RWPE2 (cell line): ENCODE data around the gene RHOT1.
"Not testable (repeated sequence)": the region's sequence is repeated elsewhere in the genome, so short reads cannot be mapped to it uniquely, and the experiment has no call there.

Experiments used
- ATAC-seq: fragments of 200-7000 bp; cut with Tn5 transposase; 3 replicates; pipeline ENCODE4 v1.9.1; 2021; ENCODE audit warnings: low read depth
- DNase-seq: peaks from one replicate; pipeline ENCODE4 v3.0.0-alpha.2; 2020; ENCODE audit warnings: low spot score
- H3K27ac ChIP-seq: fragments of 450-650 bp; 2 replicates; pipeline ENCODE4 v1.5.1; 2017; ENCODE audit warnings: mild to moderate bottlenecking; ENCODE audit not compliant: poor library complexity, severe bottlenecking
- H3K27me3 ChIP-seq: fragments of 250-450 bp; sonication (Bioruptor Pico); 2 replicates; pipeline ENCODE4 v1.5.1; 2021; ENCODE audit warnings: mild to moderate bottlenecking, moderate library complexity; ENCODE audit not compliant: insufficient read depth, poor library complexity, severe bottlenecking
- H3K36me3 ChIP-seq: fragments of 250-450 bp; sonication (Bioruptor Pico); 2 replicates; pipeline ENCODE4 v1.5.1; 2020; ENCODE audit warnings: low read depth, mild to moderate bottlenecking, moderate library complexity
- H3K4me1 ChIP-seq: fragments of 250-450 bp; sonication (Bioruptor Pico); 2 replicates; pipeline ENCODE4 v1.5.1; 2021; ENCODE audit warnings: mild to moderate bottlenecking, moderate library complexity; ENCODE audit not compliant: insufficient read depth, poor library complexity, severe bottlenecking
- H3K4me3 ChIP-seq: fragments of 250-450 bp; sonication (Bioruptor Pico); 2 replicates; pipeline ENCODE4 v1.5.1; 2021; ENCODE audit warnings: mild to moderate bottlenecking, moderate library complexity; ENCODE audit not compliant: severe bottlenecking
- H3K9me3 ChIP-seq: fragments of 250-450 bp; sonication (Bioruptor Pico); 2 replicates; pipeline ENCODE4 v1.5.1; 2021; ENCODE audit warnings: mild to moderate bottlenecking, moderate library complexity; ENCODE audit not compliant: severe bottlenecking
- CTCF ChIP-seq: fragments of 450-650 bp; IDR thresholded peaks from one replicate; pipeline ENCODE4 v1.5.1; 2017; ENCODE audit warnings: mild to moderate bottlenecking, moderate library complexity; ENCODE audit not compliant: poor library complexity, severe bottlenecking

Gene RHOT1

GRCh38 chr17:32142038-32142856 is at the start of gene RHOT1:
TSS of gene RHOT1 (plus strand) at chr17:32142502. CDS start at chr17:32142693, 191 bp downstream.
- Histone ChIP-seq H3K27me3 (no peaks in the 10 kb centered on the region), H3K36me3 (peaks cover 5% of the 10 kb centered on the region; the same call in 1 of the 2 replicates), H3K4me3 (peak within 1 kb of the TSS; percentile 79), H3K4me1 (peaks cover 9% of the 10 kb centered on the region), H3K27ac (peak within 1 kb of the TSS; percentile 78), H3K9me3 (no peaks in the 10 kb centered on the region)
- DNase-seq (peak; percentile 76), ATAC-seq (peak; percentile 76)
- peak; percentile 80 for TF ChIP-seq CTCF

GRCh38 chr17:32099686-32100085 is 42.6 kb upstream of the RHOT1 start:
- Histone ChIP-seq H3K27me3 (no peaks in the 10 kb centered on the region), H3K9me3 (no peaks in the 10 kb centered on the region), H3K4me1 (no peaks in the 10 kb centered on the region), H3K4me3 (no peak overlapping the region), H3K27ac (no peak overlapping the region), H3K36me3 (no peaks in the 10 kb centered on the region)
- ATAC-seq: no peak
- no peak for DNase-seq
- TF ChIP-seq CTCF: no peak

- H3K9me3 ChIP-seq, H3K27ac ChIP-seq, H3K27me3 ChIP-seq, H3K36me3 ChIP-seq, H3K4me1 ChIP-seq, DNase-seq, H3K4me3 ChIP-seq, ATAC-seq: not testable (repeated sequence)
Measured at GRCh38 chr17:32100323-32100722, 42.0 kb upstream of the RHOT1 start.

GRCh38 chr17:32100971-32101631 is 41.2 kb upstream of the RHOT1 start:
- no peak overlapping the region for H3K27ac ChIP-seq
- no peaks in the 10 kb centered on the region for H3K36me3 ChIP-seq
- H3K4me1 ChIP-seq: no peaks in the 10 kb centered on the region
- no peaks in the 10 kb centered on the region for H3K27me3 ChIP-seq
- no peaks in the 10 kb centered on the region for H3K9me3 ChIP-seq
- DNase-seq (no peak), ATAC-seq (no peak)
- no peak overlapping the region for H3K4me3 ChIP-seq
- TF ChIP-seq CTCF: no peak

GRCh38 chr17:32102172-32102571 is 40.1 kb upstream of the RHOT1 start:
- Histone ChIP-seq H3K27ac (no peak overlapping the region), H3K36me3 (no peaks in the 10 kb centered on the region), H3K4me3 (no peak overlapping the region), H3K9me3 (no peaks in the 10 kb centered on the region), H3K4me1 (no peaks in the 10 kb centered on the region), H3K27me3 (no peaks in the 10 kb centered on the region)
- no peak for DNase-seq
- TF ChIP-seq CTCF: no peak
- no peak for ATAC-seq
